ES-I3 (cell line): ENCODE data around the gene NEDD8.
"Not testable (repeated sequence)": the region's sequence is repeated elsewhere in the genome, so short reads cannot be mapped to it uniquely, and the experiment has no call there.

ENCODE experiments used
- H3K36me3 ChIP-seq: 2 replicates; pipeline ENCODE4 v1.6.1; 2013; ENCODE audit warnings: mild to moderate bottlenecking, low read length, control low read depth, moderate library complexity; ENCODE audit not compliant: insufficient read depth
- H3K4me1 ChIP-seq: 2 replicates; pipeline ENCODE4 v1.6.1; 2013; ENCODE audit warnings: mild to moderate bottlenecking, control low read depth, low read length; ENCODE audit not compliant: insufficient read depth
- H3K9ac ChIP-seq: 2 replicates; pipeline ENCODE4 v1.6.1; 2013; ENCODE audit warnings: low read depth, mild to moderate bottlenecking, low read length, moderate library complexity
- H3K9me3 ChIP-seq: 2 replicates; pipeline ENCODE4 v1.6.1; 2013; ENCODE audit warnings: mild to moderate bottlenecking, low read length, moderate library complexity; ENCODE audit not compliant: control insufficient read depth, insufficient read depth

Gene NEDD8

GRCh38 chr14:24212924-24213865 is 19.0 kb downstream of the NEDD8 start, which contains the start of gene CHMP4A:
Gene CHMP4A (minus strand): TSS chr14:24213488. CDS start chr14:24213439, 49 bp downstream.
- H3K36me3 ChIP-seq = peaks cover 7% of the 10 kb centered on the region; the same call in 1 of the 2 replicates
- H3K9ac ChIP-seq = peak within 1 kb of the TSS; percentile 77
- peaks cover 4% of the 10 kb centered on the region; the same call in 1 of the 2 replicates for H3K4me1 ChIP-seq
- H3K9me3 ChIP-seq = no peaks in the 10 kb centered on the region

GRCh38 chr14:24211311-24211710 is 20.9 kb downstream of the NEDD8 start:
- no peak overlapping the region for H3K9ac ChIP-seq
- H3K9me3 ChIP-seq = no peaks in the 10 kb centered on the region
- peaks cover 11% of the 10 kb centered on the region; the same call in 1 of the 2 replicates for H3K36me3 ChIP-seq
- H3K4me1 ChIP-seq = peaks cover 4% of the 10 kb centered on the region; the same call in 1 of the 2 replicates

GRCh38 chr14:24207625-24208024 is 24.5 kb downstream of the NEDD8 start:
- no peak overlapping the region for H3K9ac ChIP-seq
- H3K36me3 ChIP-seq = peaks cover 18% of the 10 kb centered on the region; the same call in 1 of the 2 replicates
- H3K9me3 ChIP-seq = no peaks in the 10 kb centered on the region
- H3K4me1 ChIP-seq = no peaks in the 10 kb centered on the region

DNA sequence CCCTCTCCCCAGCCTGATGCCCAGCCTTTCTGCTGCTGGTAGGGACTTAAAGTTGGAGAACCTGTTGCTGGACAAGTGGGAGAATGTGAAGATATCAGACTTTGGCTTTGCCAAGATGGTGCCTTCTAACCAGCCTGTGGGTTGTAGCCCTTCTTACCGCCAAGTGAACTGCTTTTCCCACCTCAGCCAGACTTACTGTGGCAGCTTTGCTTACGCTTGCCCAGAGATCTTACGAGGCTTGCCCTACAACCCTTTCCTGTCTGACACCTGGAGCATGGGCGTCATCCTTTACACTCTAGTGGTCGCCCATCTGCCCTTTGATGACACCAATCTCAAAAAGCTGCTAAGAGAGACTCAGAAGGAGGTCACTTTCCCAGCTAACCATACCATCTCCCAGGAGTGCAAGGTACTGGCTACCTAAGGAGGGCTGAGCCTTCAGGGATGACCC is 25.0 kb downstream of the NEDD8 start:
- Histone ChIP-seq H3K36me3 (peaks cover 18% of the 10 kb centered on the region; the same call in 1 of the 2 replicates), H3K9ac (no peak overlapping the region), H3K9me3 (no peaks in the 10 kb centered on the region), H3K4me1 (no peaks in the 10 kb centered on the region)

GRCh38 chr14:24206260-24207103 is 25.7 kb downstream of the NEDD8 start:
- Histone ChIP-seq H3K9me3 (peaks cover 3% of the 10 kb centered on the region), H3K36me3 (peaks cover 20% of the 10 kb centered on the region; the same call in 1 of the 2 replicates), H3K9ac (no peak overlapping the region), H3K4me1 (no peaks in the 10 kb centered on the region)

DNA sequence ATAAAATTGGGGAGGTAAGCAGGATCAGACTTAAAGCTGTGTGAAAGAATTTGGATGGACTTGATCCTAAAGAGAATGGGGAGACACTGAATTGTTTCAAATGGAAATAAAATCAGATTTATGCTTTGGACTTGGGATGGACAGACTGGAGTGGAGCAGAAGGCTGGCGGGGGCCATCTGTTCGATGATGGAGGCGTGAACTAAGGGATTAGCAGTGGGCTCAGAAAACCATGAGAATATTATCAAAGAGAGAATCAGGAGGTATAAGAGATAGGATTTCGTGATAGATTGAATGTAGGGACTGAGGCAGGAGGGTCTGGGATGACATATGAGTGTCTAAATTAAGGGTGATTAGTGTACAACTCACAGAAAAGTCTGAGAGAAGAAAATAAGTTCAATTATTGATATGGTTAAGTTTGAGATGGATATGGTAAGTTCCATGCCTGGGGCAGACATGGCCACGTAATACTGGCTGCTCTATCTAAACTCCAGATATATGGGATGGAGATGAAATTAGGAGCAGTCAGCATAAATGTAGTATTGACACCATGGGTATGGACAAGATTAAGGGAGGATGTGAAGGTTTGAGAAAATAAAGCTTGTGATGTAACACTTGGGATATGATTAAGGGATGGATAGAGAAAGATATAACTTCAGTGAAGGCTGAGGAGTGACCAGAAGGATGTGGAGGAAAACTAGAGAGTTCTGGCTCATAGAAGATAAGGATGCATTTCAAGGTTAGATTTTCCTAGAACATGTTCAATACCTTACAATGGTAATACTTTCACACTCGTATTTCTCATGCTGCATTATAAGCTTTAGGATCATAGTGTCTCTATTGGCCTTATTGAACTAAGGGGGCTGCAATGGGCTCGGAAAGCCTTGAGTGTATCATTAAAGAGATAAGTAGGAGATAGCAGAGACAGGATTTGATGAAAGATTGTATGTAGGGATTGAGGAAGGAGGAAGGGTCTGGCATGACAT is 27.7 kb downstream of the NEDD8 start:
- H3K4me1 ChIP-seq = no peaks in the 10 kb centered on the region
- H3K36me3 ChIP-seq = peaks cover 20% of the 10 kb centered on the region; the same call in 1 of the 2 replicates
- H3K9ac ChIP-seq = no peak overlapping the region
- H3K9me3 ChIP-seq = peaks cover 5% of the 10 kb centered on the region

GRCh38 chr14:24203249-24203886 is 28.8 kb downstream of the NEDD8 start:
- Histone ChIP-seq H3K36me3 (peaks cover 17% of the 10 kb centered on the region; the same call in 1 of the 2 replicates), H3K9ac (0 out of 2 replicates have a peak overlapping the region, but pooled peaks have one; percentile 3)
- not testable (repeated sequence) for H3K9me3 ChIP-seq, H3K4me1 ChIP-seq

DNA sequence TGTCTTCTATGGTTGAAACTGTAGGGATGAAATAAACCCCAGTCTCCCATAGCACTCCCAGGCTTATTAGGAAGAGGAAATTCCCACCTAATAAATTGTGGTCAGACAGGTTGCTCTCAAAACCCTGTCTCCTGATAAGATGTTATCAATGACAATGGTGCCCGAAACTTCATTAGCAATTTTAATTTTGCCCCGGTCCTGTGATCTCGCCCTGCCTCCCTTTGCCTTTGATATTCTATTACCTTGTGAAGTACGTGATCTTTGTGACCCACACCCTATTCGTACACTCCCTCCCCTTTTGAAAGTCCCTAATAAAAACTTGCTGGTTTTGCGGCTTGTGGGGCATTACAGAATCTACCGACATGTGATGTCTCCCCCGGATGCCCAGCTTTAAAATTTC is 29.6 kb downstream of the NEDD8 start:
- H3K9me3 ChIP-seq, H3K9ac ChIP-seq, H3K4me1 ChIP-seq: not testable (repeated sequence)
- peaks cover 17% of the 10 kb centered on the region; the same call in 1 of the 2 replicates for H3K36me3 ChIP-seq

DNA sequence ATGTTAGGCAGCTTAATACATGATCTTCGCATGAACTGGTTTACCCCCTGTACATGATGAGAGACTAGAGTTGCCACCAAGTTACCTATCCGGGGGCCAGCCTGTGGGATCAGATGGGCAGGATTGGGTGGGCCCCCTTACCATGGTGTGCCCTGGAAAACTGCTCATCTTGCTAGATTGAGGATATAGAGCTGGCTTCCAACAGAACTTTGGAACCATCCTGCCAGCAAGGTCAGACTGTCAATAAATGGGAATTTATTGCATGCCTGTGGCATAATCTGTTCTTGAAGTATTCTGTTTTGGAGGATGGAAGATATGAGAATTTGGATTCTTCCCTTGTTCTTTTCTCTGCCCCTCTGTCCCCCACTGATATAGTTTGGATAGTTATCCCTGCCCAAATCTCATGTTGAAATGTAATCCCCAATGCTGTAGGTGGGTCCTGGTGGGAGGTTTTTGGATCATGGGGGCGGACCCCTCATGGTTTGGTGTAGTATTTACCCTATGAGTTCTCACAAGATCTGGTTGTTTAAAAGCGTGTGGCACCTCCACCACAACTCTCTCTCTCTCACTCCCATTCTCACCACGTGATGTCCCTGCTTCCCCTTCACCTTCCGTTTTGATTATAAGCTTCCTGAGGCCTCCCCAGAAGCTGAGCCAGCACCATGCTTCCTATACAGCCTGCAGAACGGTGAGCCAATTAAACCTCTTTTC is 33.2 kb downstream of the NEDD8 start:
- Histone ChIP-seq H3K4me1 (no peaks in the 10 kb centered on the region), H3K9ac (no peak overlapping the region), H3K36me3 (peaks cover 7% of the 10 kb centered on the region; the same call in 1 of the 2 replicates), H3K9me3 (peaks cover 5% of the 10 kb centered on the region)

DNA sequence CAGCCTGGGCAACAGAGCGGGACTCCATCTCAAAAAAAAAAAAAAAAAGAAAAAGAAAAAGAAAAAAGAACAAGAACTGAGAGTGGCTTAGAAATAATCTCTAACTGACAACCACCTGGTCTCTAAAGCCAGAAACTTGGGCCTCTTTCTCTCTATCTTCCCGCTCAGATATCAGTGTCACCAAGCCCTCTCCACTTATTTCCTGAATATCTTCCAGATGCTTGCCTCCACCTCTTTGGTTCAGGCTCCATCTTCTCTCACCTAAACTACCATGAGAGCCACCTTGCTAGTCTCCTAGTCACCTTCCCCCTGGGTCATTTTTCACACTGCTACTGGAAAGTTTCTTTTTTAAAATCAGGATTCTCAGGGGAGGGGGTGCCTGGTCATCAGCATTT is 35.1 kb downstream of the NEDD8 start:
- Histone ChIP-seq H3K36me3 (peaks cover 8% of the 10 kb centered on the region; the same call in 1 of the 2 replicates), H3K4me1 (no peaks in the 10 kb centered on the region), H3K9me3 (peaks cover 5% of the 10 kb centered on the region), H3K9ac (no peak overlapping the region)

DNA sequence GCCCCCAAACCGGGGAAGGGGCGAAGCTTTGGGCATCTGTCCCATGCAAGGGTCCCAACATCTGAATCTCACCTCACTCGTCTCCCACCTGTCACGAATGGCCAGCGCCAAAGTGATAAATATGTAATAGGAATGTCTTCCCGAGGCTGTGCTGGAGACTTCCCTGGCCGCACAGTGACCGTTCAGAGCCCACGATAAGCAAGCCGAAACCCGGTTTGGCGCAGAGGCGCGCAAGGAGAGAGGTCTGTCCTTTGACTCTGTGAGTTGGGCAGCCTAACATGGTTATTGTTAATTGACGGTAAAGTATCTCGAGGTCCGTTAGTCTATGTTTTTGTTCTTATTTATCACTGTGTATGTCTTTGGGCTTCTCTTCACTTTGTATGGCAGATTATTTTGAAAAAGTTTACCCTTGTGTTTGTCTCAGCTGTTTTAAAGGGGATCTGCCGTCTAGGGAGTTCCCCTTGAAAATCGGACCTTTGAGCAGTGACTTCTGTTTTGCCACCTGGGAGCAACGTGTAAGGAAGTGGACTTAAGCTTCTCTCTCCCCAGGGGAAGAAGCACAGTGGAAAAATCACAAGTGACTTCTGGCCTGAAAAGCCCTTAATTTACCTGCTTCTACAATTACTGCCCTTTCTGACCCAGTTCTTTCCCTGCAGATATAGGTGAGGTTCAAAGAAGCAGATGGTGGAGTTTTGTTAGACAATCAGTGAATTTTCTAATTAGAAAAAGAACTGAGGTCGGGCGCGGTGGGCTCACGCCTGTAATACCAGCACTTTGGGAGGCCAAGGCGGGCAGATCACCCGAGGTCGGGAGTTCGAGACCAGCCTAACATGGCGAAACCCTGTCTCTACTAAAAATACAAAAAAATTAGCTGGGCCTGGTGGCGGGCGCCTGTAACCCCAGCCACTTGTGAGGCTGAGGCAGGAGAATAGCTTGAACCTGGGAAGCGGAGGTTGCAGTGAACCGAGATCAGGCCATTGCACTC is 35.8 kb downstream of the NEDD8 start:
- peak overlapping the region; percentile 92 for H3K9ac ChIP-seq
- H3K36me3 ChIP-seq = peaks cover 8% of the 10 kb centered on the region; the same call in 1 of the 2 replicates
- H3K4me1 ChIP-seq = no peaks in the 10 kb centered on the region
- H3K9me3 ChIP-seq = peaks cover 1% of the 10 kb centered on the region; the same call in 1 of the 2 replicates
